Fibroblast of the conjunctiva (primary cell): ENCODE measurements around the gene RPS26.
"Not testable (repeated sequence)": the region's sequence is repeated elsewhere in the genome, so short reads cannot be mapped to it uniquely, and the experiment has no call there.

Experiments used
- DNase-seq: peaks from one replicate; pipeline ENCODE4 v3.0.0-alpha.2; 2010; ENCODE audit warnings: low read depth

The RPS26 gene

DNA sequence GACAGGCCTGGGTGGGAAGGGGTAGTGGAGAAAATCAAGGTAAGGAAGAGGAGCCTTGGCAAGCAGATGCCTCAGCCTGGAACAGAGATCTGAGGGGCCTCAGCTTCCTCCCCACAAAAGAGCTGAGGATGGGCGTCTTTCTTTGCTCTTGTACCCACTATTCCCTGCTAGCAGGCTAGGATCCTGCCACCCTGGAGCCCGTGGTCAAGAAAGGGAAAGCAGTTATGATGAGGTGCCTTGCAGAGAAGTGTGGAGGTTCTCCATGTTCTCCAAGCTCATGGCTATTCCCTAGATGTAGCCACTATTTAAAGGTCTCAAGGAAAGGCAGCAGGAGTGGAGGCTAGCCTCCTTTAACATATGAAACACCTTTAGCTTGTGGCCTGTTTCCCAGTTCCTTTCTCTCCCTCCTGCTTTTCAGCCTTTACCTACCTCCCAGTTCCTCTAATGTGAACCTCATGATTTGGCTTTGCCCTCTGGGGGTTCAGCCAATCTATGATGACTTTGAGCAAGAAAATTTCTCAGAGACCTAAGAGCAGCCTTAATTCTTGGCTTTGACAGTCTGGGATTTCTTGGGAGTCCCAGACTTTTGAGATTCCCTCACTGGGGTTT, 19.7 kb upstream of the RPS26 start:
- DNase-seq, result no peak

DNA sequence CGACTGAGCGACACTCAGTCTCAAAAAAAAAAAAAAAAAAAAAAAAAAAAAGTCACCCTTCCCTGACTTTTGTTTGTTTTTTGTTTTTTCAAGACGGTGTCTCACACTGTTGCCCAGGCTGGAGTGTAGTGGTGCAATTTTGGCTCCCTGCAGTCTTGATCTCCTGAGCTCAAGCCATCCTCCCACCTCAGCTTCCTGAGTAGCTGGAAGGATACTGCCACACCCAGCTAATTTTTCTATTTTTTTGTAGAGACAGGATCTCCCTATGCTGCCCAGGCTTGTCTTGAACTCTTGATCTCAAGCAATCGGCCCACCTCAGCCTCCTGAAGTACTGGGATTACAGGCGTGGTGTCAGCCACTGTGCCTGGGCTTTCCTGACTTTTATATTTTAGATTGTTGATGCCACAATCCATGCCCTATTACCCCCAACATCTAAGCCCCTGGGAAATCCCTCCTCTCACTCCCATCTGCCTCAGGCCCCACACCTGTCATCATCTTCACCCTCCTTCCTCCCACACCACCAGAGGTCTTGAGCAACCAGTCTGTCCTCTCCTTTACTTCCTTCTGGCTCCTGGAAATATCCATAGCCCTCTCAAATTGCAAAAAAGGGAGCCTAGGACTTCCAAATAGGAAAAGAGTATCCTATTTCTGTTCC, 13.1 kb upstream of the RPS26 start:
- no peak for DNase-seq

DNA sequence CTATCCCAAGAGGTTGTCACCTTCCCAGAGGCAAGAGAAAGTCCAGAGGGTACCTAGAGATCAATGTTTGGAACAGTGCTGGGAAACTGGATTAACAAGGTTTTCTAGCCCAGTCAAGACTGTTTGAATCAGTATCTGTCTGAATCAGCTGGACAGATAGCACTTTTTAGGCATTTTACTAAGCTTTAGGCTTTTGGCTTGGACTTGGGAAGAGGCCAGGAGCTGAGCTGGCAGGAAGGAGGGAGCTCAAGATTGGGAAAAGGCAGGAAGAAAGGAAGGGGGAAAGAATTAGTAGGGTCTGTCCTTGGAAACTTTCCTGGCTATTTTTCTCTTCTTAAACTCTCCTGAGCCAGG, 12.6 kb upstream of the RPS26 start:
- DNase-seq, result no peak

DNA sequence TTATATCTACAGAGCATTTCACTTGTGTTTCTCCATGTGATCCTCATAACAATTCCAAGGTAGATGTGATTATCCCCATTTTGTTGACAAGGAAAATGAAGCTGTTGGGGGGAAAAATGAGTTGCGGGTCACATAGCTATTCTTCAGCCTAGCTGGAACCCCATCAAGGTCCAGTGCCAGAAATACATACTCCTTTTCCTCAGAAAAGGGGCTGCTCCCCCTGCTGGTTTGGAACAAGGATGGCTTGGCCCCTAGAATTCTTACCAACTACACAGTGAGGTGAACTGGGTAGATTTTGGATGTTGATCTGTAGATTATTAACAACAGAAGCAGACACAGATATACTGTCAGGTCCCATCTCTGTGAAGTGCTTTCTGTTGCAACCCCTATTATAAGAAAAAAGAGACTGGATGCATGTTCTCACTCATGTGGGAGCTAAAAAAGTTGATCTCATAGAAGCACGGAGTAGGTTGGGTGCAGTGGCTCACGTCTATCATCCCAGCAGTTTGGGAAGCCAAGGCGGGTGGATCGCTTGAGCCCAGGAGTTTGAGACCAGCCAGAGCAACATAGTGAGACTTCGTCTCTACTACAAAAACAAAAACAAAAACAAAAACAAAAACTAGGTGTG, 11.9 kb upstream of the RPS26 start:
- peak; percentile 47 for DNase-seq

DNA sequence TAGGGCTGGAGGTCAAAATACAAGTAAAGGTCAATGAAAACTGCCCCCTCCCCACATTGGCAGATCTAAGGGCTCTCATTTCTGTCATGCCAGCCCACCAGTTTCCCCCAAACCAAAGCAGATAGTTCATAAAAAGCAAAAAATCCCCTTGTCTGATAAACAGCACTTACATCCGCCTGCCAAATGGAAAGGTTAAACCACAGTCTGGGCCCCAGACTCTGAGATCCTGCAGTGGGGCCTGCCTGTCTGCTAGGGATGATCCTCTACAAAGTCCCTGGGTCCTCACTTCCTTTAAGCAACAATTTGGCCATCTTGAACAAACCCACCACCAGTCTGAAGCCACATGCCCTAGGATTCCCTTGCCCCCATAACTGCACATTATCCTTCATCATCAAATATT, 9.7 kb upstream of the RPS26 start:
- DNase-seq, result no peak

DNA sequence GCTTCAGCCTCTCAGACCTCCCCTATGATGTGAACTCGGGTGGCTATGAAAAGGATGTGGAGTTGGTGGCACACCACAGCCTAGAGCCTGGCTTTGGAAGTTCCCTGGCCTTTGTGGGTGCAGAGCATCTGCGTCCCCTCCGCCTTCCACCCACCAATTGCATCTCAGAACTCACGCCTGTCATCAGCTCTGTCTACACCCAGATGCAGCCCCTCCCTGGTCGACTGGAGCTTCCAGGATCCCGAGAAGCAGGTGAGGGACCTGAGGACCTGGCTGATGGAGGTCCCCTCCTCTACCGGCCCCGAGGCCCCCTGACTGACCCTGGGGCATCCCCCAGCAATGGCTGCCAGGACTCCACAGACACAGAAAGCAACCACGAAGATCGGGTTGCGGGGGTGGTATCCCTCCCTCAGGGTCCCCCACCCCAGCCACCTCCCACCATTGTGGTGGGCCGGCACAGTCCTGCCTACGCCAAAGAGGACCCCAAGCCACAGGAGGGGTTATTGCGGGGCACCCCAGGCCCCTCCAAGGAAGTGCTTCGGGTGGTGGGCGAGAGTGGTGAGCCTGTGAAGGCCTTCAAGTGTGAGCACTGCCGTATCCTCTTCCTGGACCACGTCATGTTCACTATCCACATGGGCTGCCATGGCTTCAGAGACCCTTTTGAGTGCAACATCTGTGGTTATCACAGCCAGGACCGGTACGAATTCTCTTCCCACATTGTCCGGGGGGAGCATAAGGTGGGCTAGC, 7.0 kb upstream of the RPS26 start:
- DNase-seq, result no peak

DNA sequence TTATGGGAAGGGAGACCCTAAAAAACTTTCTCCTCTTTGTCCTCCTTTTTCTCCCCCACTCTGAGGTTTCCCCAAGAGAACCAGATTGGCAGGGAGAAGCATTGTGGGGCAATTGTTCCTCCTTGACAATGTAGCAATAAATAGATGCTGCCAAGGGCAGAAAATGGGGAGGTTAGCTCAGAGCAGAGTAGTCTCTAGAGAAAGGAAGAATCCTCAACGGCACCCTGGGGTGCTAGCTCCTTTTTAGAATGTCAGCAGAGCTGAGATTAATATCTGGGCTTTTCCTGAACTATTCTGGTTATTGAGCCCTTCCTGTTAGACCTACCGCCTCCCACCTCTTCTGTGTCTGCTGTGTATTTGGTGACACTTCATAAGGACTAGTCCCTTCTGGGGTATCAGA, 4.6 kb upstream of the RPS26 start:
- no peak for DNase-seq

DNA sequence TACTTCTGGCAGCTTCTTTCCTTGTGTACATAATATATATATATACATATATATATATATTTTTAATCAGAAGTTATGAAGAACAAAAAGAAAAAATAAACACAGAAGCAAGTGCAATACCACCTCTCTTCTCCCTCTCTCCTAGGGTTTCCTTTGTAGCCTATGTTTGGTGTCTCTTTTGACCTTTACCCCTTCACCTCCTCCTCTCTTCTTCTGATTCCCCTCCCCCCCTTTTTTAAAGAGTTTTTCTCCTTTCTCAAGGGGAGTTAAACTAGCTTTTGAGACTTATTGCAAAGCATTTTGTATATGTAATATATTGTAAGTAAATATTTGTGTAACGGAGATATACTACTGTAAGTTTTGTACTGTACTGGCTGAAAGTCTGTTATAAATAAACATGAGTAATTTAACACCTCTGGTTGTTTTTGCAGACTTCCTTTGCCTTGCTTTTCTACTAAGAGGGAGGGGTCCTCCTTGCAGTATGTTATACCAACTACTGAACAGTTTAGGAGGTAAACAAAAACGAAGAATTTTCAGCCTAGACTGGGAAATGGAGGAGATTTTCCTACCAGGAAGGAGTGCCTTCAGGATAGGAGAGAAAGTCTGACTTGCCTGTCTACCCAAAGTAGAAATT, 3.6 kb upstream of the RPS26 start:
- DNase-seq, result no peak

DNA sequence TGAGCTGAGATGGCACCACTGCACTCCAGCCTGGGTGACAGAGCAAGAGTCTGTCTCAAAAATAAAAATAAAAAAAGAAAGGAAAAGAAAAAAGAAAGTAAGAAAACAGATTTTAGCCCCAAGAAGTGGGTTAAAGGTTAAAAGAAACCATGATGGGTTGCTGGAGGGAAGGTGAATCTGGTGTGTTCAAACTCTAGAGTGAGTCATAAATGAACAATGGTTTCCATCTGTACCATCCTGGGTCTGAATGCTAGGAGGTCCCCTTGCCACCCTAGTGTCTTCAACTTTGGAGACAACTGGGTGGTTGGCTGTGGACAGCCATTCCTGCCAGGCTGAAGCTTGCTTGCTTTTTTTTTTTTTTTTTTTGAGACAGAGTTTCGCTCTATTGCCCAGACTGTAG, 1.6 kb upstream of the RPS26 start:
- DNase-seq, result no peak

DNA sequence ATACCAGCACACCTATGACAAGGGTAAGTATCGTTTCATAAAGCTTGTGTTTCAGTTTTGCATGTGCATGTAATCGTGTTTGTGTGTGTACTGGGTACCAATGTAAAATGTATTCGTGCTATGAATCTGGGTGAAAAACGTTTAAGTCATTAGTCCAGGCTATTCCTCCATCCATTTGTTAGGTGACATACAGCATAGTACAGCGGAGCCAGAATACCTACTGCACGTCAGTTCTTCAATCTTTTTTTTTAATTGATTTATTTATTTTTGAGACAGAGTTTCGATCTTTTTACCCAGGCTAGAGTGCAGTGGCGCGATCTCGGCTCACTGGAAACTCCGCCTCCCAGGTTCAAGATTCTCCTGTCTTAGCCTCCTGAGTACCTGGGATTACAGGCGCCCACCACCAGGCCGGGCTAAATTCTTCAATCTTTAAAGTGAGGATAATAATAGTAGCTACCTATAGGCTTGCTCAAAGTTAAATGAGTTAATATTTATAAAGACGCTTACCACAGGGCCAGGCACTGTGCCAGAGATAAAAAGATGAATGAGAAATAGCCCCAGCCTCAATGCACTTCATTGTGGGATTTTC, 661 bp upstream of the RPS26 start:
- DNase-seq, result no peak

DNA sequence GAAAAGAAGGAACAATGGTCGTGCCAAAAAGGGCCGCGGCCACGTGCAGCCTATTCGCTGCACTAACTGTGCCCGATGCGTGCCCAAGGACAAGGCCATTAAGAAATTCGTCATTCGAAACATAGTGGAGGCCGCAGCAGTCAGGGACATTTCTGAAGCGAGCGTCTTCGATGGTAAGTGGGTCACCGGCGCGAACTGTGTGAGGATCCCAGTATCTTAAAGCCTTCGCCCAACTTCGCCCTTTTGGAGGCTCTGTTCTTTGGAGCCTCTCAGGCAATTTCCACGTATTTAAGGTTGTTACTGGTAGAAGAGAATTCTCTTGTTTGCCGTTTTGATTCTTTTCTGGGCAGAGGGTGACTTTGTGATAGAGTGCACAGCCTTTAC, 704 bp downstream of the RPS26 start:
- not testable (repeated sequence) for DNase-seq

DNA sequence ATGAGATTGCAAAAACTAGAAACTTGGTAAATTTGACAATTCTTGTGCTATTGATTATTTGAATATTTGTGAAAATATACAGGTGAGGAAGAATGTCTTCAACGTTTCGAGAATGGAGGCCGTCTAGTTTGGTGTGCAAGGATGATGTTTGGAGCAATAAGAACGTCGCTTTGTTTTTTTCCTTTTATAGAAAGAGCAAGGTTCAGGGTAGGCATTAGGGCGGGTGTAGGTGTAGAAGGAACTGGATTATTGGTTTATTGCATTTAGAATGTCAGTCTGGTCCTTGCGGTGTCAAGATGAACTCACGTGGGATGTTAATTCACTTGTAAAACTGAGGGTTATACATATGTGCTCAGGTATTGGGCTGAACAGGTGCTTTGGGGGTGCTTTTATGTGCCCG, 1.1 kb downstream of the RPS26 start:
- no peak for DNase-seq

DNA sequence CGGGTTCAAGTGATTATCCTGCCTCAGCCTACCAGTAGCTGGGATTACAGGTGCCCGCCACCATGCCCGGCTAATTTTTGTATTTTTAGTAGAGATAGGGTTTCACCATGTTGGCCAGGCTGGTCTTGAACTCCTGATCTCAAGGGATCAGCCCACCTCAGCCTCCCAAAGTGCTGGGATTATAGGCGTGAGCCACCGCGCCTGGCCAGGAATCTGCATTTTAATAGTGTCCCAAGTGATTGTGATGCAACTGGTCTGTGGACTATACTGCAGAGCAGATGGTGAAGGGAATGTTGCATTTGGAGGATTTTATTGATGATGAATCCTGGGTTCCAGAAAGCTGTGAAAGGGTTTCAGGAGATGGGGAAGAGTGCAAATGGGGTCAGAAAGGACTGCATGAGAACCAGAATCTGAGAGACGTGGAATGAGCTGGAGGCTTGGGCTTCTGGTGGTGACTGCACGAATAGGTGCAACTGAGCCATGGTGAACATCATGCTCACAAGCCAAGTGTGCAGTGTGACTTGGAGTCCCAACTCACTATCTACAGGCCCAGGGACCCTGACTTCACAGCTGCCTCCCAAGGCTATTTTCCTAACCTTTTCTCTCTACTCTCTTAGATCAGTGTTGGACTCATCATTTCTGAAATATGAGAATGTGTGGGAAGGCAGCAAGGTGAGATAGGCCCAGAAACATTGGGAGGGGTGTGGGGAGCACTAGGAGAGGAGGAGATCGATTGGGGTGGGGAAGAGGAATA, 4.5 kb downstream of the RPS26 start:
- no peak for DNase-seq

DNA sequence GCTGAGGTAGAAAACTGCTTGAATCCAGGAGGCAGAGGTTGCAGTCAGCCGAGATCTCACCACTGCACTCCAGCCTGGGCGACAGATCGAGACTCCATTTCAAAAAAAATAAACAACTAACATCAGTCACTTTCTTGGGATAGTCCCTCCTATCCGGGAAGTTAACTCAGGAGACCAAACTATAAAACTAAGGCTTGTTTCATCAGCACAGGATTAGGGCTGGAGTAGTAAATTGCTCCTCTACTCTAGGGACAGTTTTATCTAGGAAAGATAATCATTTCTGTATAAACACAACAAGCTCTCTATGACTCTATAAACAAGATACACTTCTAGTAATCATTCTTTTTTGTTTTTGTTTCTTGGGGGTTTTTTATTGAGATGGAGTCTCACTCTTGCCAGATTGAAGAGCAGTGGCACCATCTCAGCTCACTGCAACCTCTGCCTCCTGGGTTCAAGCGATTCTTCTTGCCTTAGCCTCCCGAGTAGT, 11.7 kb downstream of the RPS26 start:
- DNase-seq, result no peak

DNA sequence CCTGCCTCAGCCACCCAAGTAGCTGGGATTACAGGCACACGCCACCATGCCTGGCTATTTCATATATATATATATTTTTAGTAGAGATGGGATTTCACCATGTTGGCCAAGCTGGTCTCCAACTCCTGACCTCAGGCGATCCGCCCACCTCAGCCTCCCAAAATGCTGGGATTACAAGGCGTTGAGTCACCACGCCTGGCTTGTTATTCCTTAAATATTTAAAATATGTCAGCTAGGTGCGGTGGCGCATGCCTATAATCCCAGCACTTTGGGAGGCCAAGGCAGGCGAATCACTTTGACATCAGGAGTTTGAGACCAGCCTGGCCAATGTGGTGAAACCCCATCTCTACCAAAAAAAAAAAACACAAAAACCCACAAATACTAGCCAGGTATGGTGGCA, 18.2 kb downstream of the RPS26 start:
- not testable (repeated sequence) for DNase-seq

DNA sequence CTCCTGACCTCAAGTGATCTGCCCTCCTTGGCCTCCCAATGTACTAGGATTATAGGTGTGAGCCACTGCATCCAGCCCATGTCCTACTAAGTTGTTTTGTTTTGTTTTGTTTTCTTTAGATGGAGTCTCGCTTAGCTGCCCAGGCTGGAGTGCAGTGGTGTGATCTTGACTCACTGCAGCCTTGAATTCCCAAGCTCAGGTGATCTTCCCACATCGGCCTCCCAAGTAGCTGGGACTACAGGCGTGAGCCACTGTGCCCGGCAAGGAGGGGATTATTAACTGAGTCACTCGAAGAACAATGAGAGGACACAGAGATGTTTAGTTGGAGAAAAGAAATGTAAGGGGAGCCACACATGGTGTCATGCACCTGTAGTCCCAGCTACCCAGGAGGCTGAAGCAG, 20.3 kb downstream of the RPS26 start:
- no peak for DNase-seq

DNA sequence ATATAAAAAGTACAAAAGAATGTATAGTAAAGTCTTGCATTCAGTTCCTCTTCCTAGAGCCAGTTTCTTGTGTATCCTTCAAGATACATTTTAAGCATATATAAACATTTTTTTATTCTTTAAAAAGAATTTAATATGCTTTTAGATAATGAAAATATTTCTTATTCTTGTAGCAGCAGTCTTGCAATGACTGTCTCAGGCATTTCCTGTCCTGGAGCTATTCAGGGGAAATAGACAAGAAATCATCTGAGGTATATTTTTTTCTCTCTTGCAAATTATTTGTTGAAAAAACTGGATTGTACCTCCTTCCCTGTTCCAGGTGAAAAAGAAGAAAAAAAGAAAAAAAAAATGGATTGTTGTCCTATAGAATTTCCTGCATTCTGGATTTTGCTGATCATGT, 21.3 kb downstream of the RPS26 start:
- no peak for DNase-seq

DNA sequence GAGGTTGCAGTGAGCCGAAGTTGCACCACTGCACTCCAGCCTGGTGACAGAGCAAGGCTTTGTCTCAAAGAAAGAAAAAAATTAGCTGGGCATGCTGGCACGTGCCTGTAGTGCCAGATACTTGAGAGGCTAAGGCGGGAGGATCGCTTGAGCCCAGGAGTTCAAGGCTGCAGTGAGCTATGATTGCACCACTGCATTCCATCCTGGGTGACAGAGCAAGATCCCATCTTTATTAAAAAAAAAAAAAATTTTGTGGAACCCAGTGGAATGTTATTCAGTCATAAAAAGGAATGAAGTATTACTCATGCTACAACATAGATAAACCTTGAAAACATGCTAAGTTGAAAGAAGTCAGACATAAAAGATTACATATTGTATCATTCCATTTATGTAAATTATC, 29.9 kb downstream of the RPS26 start:
- DNase-seq, result no peak

DNA sequence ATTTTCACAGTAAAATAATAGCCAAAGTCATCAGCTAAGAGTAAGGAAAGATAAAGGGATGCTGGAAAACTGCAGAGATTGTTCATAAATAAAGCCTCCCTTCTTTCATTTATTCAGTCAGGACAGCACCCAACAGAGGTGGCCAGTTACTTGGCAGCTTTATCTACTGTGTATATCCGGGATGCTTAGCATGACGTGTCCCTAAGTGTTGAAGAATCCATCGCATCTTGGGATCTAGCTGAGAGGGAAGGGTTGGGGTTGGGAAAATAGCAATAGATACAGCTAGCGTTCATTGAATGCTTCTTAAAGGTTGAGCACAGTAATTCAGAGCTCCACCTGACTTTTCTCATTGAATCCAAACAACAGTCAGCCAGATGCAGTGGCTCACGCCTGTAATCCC, 32.7 kb downstream of the RPS26 start:
- no peak for DNase-seq

DNA sequence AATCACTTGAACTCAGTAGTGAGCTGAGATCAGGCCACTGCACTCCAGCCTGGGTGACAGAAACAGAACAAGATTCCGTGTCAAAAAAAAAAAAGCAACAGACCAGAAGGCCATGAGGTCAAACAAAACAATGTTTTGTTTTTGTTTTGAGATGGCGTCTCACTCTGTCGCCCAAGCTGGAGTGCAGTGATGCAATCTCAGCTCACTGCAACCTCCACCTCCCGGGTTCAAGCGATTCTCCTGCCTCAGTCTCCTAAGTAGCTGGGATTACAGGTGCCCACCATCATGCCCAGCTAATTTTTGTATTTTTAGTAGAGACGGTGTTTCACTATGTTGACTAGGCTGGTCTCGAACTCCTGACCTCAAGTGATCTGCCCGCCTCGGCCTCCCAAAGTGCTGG, 36.2 kb downstream of the RPS26 start:
- not testable (repeated sequence) for DNase-seq

DNA sequence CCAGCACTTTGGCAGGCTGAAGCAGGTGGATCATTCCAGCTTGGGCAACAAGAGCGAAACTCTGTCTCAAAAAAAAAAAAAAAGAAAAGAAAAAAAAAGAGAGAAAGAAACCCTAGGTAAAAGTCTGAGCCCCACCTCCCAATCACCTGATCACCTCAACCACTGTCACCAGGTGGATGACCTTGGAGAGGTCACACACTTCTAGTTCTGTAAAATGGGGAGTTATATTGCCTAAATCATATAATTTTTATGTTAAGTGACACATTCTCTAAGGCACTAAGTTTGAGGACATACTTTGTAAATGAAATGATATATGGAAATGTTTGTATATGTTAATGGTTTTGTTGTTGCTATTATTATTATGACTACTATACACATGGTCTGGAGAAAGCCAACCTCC, 36.7 kb downstream of the RPS26 start:
- DNase-seq, result no peak
